HT-29 (cell line): Measurements from ENCODE around the gene SERP1. TPM values are rescaled to one million over a fixed set of nuclear protein-coding genes. Genes with fewer than 3 reads are reported as not detected.

ENCODE experiments used
- DNase-seq: peaks from one replicate; pipeline ENCODE4 v3.0.0-alpha.2; 2015; ENCODE audit warnings: low spot score
- total RNA-seq: library from RNA; depleted of rRNA; stranded (reverse); fragments of >200 nt; shearing (Covaris generic); gene quantifications from 2 replicates; pipeline ENCODE4 v1.2.3, GENCODE V29; 2014; rRNA removed

Gene SERP1
- total RNA-seq, result 577 and 600 TPM in 2 replicates

- DNase-seq, result peak; percentile 100
Measured at GRCh38 chr3:150546226-150547044, at the start of gene SERP1, which contains the start of gene EIF2A. Gene SERP1 (minus strand): TSS chr3:150546496. CDS start chr3:150546135, 361 bp downstream. Gene EIF2A (plus strand): TSS chr3:150546787. CDS start chr3:150546803, 16 bp downstream.

DNA sequence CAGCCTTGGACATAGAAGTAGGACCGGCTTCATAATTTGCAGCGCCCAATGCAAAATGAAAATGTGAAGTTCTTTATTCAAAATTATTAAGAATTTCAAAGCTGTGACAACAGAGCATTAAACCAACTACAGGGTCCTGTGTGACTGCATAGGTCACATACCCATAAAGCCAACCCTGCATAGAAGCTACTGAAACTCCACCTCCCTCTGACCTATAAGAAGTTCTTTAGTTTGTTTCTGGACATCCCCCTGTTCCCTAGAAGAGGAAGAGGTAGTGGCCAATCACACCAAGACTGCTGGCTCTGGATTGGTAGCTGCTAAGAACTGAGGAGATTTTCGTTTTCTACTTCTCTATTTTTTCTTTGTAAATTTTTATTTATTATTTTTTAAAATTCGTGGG, 47.9 kb upstream of the SERP1 start:
- no peak for DNase-seq

DNA sequence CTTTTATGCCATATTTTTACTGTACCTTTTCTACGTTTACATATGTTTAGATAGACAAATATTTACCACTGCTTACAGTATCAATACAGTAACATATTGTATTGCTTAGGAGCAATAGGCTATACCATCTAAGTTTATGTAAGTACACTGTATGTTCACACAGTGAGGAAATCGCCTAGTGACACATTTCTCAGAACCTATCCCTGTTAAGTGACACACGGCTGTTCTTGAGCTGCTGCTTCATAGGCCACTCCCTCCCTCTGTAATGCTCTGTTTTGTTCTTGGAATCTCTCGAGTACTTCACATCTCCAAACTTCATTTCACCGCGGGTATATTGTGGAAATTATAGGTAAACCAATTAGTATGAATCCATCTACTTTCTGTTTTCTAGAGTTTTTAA, 43.5 kb upstream of the SERP1 start:
- DNase-seq, result no peak

GRCh38 chr3:150588027-150588830, 41.9 kb upstream of the SERP1 start:
- no peak for DNase-seq

- no peak for DNase-seq
Measured at GRCh38 chr3:150583028-150583427, 36.7 kb upstream of the SERP1 start.

GRCh38 chr3:150582620-150583019, 36.3 kb upstream of the SERP1 start:
- DNase-seq, result no peak

DNA sequence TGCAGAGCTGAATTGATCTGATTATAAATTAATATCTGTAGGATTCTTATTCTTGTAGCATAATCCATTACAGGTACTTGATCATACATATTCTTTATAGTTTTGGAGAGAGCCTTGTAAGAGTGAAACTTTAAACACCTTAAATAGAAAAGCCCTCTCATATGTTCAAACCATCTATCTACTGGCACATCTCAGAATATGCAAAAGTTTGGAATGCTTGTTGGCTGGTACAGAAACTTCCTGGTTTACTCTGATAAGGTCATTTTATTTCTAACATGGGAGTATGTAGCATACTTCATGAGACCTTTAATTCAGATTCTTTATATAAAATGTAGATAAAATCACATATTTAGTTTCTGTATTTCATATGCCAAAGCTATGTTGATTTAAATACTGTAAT, 34.9 kb upstream of the SERP1 start:
- no peak for DNase-seq

DNA sequence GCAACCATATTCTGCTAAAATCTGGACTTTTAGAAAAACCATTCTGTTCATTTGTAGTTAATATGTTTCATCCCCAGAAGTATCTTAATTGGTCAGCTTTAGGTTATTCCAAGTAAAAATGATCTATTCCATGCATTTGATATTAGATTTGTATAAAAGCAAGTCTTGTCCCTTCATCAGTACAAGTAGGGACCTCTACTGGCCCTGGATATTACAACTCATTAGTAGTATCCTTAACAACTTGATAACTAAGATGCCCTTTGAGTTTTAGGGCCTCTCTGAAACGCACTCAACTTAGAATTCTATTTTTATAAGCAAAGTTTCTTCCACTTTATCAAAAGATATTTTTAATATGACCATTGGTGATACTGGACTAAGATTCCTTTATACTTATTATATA, 31.6 kb upstream of the SERP1 start:
- peak; percentile 35 for DNase-seq

DNA sequence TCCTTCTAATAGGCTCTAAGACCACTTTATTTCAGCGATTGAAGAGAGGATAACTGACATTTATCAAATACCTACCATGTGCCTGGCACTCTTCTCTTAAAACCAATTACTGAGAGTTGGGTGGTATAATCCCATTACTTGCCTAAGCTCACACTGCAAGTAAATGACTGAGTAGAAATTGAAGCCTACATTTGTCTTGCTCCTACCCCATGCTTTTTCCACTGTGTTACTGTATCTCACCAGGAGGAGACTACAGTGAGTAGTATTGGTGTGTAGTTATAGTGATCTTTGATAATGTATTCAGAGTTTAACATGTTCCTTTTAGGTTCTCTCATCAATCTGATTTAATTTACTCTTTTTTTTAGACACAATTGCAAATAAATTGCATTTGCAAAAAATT, 21.0 kb upstream of the SERP1 start:
- no peak for DNase-seq

- no peak for DNase-seq
Measured at GRCh38 chr3:150564243-150564642, 17.9 kb upstream of the SERP1 start.

DNA sequence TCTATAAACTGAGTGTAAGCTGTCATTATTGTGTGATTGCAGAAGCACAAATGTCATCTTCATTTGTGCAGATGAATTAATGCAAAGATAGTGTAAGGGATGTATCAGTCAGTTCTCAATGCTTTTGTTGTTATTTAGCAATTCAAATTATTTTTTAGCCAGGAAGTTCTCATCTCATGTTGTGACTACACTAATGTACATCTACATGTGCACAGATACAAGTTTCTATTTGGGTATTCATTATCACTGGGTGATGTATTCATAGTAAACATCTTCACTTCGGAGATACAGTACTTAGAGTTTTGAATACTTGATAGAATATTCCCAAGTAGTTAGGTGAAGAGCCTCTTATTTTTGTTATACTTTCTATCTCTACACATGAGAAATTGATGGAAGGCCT, 11.4 kb upstream of the SERP1 start:
- no peak for DNase-seq

DNA sequence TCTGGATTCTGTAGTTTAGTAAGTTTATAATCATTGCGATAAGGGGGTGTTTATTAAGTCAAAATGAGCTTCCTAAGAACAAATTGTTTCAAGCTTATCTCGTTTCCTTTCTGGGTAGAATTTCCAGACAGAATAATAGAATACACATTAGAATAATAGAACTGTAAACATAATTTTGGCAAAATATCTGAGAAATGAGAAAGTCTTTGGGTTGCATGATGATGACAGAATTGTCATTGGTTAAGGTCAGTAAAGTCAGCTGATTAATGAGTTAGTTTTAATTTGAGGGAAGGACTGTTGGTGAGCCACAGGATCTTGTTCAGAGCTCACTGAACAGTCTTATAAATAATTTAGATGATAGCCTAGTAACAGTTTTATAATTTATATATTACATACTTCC, 10.5 kb upstream of the SERP1 start:
- DNase-seq, result no peak

GRCh38 chr3:150555859-150556436, 9.7 kb upstream of the SERP1 start:
- DNase-seq, result no peak

DNA sequence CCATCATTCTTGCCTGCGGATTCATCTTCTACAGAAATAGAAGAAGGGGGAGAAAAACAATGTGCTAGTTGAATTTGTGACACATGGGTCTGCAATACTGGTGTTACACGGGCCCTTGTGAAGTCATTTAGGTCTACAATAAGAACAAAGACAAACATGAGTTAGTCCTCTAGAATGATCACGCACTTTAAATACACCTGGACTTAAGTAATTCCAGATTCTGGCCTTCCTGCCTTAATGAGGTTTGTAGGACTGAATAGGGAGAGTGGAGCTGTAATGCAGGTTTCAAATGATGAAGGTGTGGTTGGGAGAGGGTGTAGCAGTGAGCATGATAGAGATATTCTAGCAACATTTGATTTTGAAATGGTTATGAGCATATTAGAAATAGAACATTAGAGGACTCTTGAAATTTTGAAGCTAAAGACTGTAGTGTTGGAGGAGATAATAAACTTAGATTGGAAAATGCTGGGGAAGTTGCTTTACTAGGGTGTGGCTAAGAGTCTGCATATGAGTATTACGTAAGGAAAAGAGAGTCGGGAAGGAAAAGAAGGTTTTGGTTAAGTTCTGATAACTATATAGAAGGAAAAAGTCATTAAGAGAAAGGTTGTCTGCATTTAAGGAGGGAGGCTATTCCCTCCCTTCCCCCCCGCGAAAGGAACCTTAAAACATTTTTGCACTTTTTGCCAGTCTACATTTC, 897 bp upstream of the SERP1 start:
- DNase-seq, result no peak

GRCh38 chr3:150545419-150546225, 674 bp downstream of the SERP1 start:
- peak; percentile 72 for DNase-seq

DNA sequence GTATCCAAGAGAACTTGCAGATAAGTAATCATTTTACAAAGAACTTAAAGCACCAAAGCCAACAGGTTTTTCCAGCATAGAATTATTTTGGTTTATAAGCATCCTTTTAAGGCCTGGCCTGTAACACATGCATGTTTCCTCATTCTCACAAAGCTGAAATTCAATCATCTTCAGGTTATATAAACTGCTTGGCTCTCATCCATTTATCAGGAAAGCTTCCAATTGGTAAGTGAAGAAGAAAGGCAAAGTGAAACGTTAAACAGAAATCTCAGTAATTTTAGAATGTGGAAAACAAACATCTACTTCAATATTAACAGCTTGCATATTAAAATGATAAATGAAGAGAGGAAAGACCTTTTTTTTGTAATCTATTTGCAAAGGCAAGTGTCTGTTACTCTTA, 1.6 kb downstream of the SERP1 start:
- DNase-seq, result no peak

DNA sequence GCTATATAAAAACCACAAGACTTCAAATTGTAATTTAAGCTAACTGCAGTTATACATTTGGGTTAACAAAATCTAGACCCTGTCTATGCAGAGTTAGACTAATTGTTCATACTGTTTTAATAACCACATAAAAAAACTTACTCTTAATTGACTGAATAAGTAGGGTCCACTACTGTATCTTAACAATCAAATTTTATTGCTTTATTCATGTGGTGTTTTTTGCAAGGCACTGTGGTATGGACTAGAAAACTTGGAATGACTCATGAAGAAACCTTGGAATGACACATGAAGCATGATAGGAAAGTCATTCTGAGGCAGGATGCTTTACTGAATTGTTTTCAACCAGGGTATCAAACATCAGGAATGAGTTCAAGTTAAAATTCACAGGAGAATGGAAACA, 2.3 kb downstream of the SERP1 start:
- DNase-seq, result no peak

GRCh38 chr3:150543531-150543930, 2.8 kb downstream of the SERP1 start:
- no peak for DNase-seq

GRCh38 chr3:150543128-150543527, 3.2 kb downstream of the SERP1 start:
- no peak for DNase-seq

DNA sequence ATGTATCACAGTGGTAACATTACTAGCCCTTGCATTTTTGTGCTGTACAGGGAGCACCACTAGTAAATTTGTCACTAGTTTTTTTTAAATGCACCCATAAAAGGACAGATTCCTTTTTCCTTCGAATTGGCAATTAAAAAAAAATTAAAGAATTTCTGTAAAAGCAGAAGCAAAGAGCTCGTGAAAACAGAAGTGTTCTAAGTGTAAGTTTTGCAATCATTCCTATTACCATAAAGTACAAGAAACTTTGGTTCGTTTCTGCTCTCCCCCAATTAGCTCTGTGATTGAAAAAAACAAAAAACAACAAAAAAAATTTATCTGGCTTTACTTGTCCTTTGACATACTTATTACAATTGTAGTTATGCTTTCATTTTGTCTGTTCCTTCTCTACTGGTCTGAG, 5.3 kb downstream of the SERP1 start:
- DNase-seq, result no peak

DNA sequence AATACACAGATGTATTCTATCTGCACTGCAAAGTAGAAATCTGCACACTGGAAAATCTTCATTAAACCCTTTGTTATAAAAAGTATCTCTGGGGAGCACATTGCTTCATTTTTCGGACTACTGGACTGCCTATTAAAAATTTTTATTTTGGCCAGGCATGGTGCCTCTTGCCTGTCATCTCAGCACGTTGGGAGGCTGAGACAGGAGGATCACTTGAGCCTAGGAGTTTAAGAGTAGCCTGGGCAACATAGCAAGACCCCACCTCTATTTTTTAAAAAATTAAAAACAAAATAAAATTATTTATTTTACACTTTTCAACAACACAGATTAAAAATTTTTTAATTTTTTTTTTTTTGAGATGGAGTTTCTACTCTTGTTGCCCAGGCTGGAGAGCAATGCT, 6.0 kb downstream of the SERP1 start:
- no peak for DNase-seq
